Osteoblast (primary cell): ENCODE measurements around the gene CEP57. TPM values are rescaled to one million over a fixed set of nuclear protein-coding genes. Genes with fewer than 3 reads are reported as not detected.

Experiments used
- DNase-seq: peaks from one replicate; pipeline ENCODE4 v3.0.0; 2011; ENCODE audit warnings: low spot score, mixed read lengths; ENCODE audit not compliant: insufficient read length; ENCODE audit errors: missing footprints
- H2AFZ ChIP-seq: 2 replicates; pipeline ENCODE4 v1.6.0; 2011; ENCODE audit warnings: mild to moderate bottlenecking, low read length
- H3K27ac ChIP-seq: 2 replicates; pipeline ENCODE4 v1.5.1; 2011; ENCODE audit warnings: mild to moderate bottlenecking, low read depth, low read length, moderate library complexity
- H3K27me3 ChIP-seq: 2 replicates; pipeline ENCODE4 v1.6.0; 2012; ENCODE audit warnings: mild to moderate bottlenecking, control low read depth, inconsistent platforms, low read length, moderate library complexity; ENCODE audit not compliant: insufficient read depth
- H3K36me3 ChIP-seq: 2 replicates; pipeline ENCODE4 v1.5.1; 2011; ENCODE audit warnings: mild to moderate bottlenecking, low read length, control low read depth, moderate library complexity; ENCODE audit not compliant: insufficient read depth
- H3K4me1 ChIP-seq: 2 replicates; pipeline ENCODE4 v1.5.1; 2011; ENCODE audit warnings: mild to moderate bottlenecking, low read length, control low read depth, moderate library complexity; ENCODE audit not compliant: insufficient read depth
- H3K4me2 ChIP-seq: 2 replicates; pipeline ENCODE4 v1.6.0; 2011; ENCODE audit warnings: mild to moderate bottlenecking, low read length; ENCODE audit not compliant: insufficient read depth
- H3K4me3 ChIP-seq: fragments of 200-600 bp; sonication (generic); 3 replicates; pipeline ENCODE4 v1.5.1; 2012; ENCODE audit warnings: mild to moderate bottlenecking, low read length, inconsistent platforms; ENCODE audit not compliant: insufficient read depth
- H3K79me2 ChIP-seq: 2 replicates; pipeline ENCODE4 v1.6.0; 2012; ENCODE audit warnings: mild to moderate bottlenecking, low read length, control low read depth, inconsistent platforms; ENCODE audit not compliant: insufficient read depth
- H3K9me3 ChIP-seq: 2 replicates; pipeline ENCODE4 v1.5.1; 2011; ENCODE audit warnings: low read depth, low read length, control low read depth
- H4K20me1 ChIP-seq: 2 replicates; pipeline ENCODE4 v1.6.0; 2012; ENCODE audit warnings: mild to moderate bottlenecking, low read length, control low read depth; ENCODE audit not compliant: insufficient read depth
- CTCF ChIP-seq: IDR thresholded peaks from 2 replicates; pipeline ENCODE4 v1.5.1; 2011; ENCODE audit warnings: mild to moderate bottlenecking, low read depth, low read length, moderate library complexity; ENCODE audit errors: extremely low read depth
- total RNA-seq: library from RNA; depleted of rRNA; stranded (reverse); fragments of >200 nt; gene quantifications from 2 replicates; pipeline ENCODE4 v1.2.3, GENCODE V29; 2012

Gene CEP57
- total RNA-seq, 1 donor, result 42.7 TPM

GRCh38 chr11:95816037-95816436, 25.7 kb downstream of the CEP57 start:
- Histone ChIP-seq H2AFZ (no peak overlapping the region), H3K4me2 (no peak overlapping the region), H3K36me3 (peaks cover 4% of the 10 kb centered on the region), H3K79me2 (no peaks in the 10 kb centered on the region), H3K4me3 (no peak overlapping the region), H3K27me3 (no peaks in the 10 kb centered on the region), H3K27ac (no peak overlapping the region), H4K20me1 (no peaks in the 10 kb centered on the region), H3K9me3 (no peaks in the 10 kb centered on the region), H3K4me1 (no peaks in the 10 kb centered on the region)
- TF ChIP-seq CTCF, result no peak
- no peak for DNase-seq

GRCh38 chr11:95821640-95822039, 31.3 kb downstream of the CEP57 start:
- H3K79me2 ChIP-seq, result no peaks in the 10 kb centered on the region
- peak; percentile 25 for DNase-seq
- no peak overlapping the region for H3K4me3 ChIP-seq
- no peak for TF ChIP-seq CTCF
- no peaks in the 10 kb centered on the region for H4K20me1 ChIP-seq
- H3K27ac ChIP-seq, result no peak overlapping the region
- H3K27me3 ChIP-seq, result no peaks in the 10 kb centered on the region
- peaks cover 9% of the 10 kb centered on the region for H3K36me3 ChIP-seq
- H3K4me1 ChIP-seq, result peaks cover 9% of the 10 kb centered on the region
- H3K9me3 ChIP-seq, result no peaks in the 10 kb centered on the region
- H2AFZ ChIP-seq, result no peak overlapping the region
- no peak overlapping the region for H3K4me2 ChIP-seq

GRCh38 chr11:95827696-95828095, 37.4 kb downstream of the CEP57 start:
- no peaks in the 10 kb centered on the region for H4K20me1 ChIP-seq
- DNase-seq, result no peak
- H3K4me3 ChIP-seq, result no peak overlapping the region
- no peak overlapping the region for H3K4me2 ChIP-seq
- no peak overlapping the region for H2AFZ ChIP-seq
- no peaks in the 10 kb centered on the region for H3K79me2 ChIP-seq
- H3K27me3 ChIP-seq, result no peaks in the 10 kb centered on the region
- H3K27ac ChIP-seq, result no peak overlapping the region
- no peak for TF ChIP-seq CTCF
- H3K4me1 ChIP-seq, result peaks cover 15% of the 10 kb centered on the region
- H3K9me3 ChIP-seq, result no peaks in the 10 kb centered on the region
- H3K36me3 ChIP-seq, result peaks cover 12% of the 10 kb centered on the region

- Histone ChIP-seq H3K27ac (peak overlapping the region; percentile 5), H3K79me2 (no peaks in the 10 kb centered on the region), H3K4me1 (peaks cover 19% of the 10 kb centered on the region), H3K9me3 (no peaks in the 10 kb centered on the region), H3K36me3 (peaks cover 24% of the 10 kb centered on the region), H2AFZ (no peak overlapping the region), H3K27me3 (no peaks in the 10 kb centered on the region), H4K20me1 (no peaks in the 10 kb centered on the region), H3K4me2 (no peak overlapping the region), H3K4me3 (no peak overlapping the region)
- TF ChIP-seq CTCF, result no peak
- peak; percentile 21 for DNase-seq
Observed at GRCh38 chr11:95829580-95830259, 39.4 kb downstream of the CEP57 start.
